ENCODE data around the gene PLEKHB2.

GRCh38 chr2:131143803-131144202 is 38.7 kb downstream of the PLEKHB2 start:
- TF ChIP-seq CTCF (IDR thresholded peaks at IDR 0.05) (no peak), ZFX (IDR thresholded peaks at IDR 0.05; ENCODE audit: borderline replicate concordance) (no peak)
